ENCODE results near the gene TNK1.
A peak's percentile ranks its signal among the peaks of the same experiment; 100 is the strongest.
"Not testable (repeated sequence)": the region's sequence is repeated elsewhere in the genome, so short reads cannot be mapped to it uniquely, and the experiment has no call there.

Gene TNK1

DNA sequence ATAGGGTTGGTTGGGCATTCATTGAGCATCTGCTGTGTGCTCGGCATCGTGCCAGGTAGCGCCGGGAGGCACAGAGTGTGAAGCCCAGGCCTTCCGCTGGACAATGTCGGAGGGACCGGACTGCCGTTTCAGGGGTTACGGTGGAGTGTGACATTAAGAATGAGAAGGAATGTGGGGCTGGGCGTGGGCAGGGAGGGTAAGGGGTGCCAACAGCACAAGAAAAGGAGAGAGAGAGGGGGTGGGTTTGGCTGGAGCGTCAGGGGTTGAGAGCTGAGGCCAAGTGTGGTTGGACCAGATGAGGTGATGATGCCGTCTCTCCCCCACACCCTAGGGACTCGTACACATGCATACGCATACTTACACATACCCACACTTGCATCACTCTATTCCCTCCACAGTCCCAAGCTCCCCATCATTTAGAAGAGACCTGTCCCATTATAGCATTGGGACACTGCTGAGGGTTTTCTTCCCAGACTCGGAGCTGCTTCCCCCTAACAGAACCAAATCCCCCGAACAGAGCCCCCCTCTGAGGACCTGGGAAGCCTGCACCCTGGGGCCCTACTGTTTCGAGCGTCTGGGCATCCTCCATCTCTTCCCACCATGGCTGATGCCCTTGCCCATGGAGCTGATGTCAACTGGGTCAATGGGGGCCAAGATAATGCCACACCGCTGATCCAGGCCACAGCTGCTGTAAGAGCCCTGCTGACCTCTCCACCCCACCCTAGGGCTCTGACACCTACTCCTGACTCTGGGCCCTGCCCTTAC is 32.2 kb upstream of the TNK1 start:
- peaks cover 64% of the 10 kb centered on the region for H3K36me3 Mint-ChIP-seq (ENCODE audit: low read depth)
- H3K27me3 Mint-ChIP-seq (ENCODE audit: low read depth) = no peaks in the 10 kb centered on the region
- DNase-seq (ENCODE audit: low spot score) = no peak
- H3K4me1 Mint-ChIP-seq (ENCODE audit: low read depth) = peaks cover 13% of the 10 kb centered on the region
- no peak overlapping the region for H3K4me3 Mint-ChIP-seq
- no peaks in the 10 kb centered on the region for H3K9me3 Mint-ChIP-seq
- H3K27ac Mint-ChIP-seq = peak overlapping the region; percentile 55

DNA sequence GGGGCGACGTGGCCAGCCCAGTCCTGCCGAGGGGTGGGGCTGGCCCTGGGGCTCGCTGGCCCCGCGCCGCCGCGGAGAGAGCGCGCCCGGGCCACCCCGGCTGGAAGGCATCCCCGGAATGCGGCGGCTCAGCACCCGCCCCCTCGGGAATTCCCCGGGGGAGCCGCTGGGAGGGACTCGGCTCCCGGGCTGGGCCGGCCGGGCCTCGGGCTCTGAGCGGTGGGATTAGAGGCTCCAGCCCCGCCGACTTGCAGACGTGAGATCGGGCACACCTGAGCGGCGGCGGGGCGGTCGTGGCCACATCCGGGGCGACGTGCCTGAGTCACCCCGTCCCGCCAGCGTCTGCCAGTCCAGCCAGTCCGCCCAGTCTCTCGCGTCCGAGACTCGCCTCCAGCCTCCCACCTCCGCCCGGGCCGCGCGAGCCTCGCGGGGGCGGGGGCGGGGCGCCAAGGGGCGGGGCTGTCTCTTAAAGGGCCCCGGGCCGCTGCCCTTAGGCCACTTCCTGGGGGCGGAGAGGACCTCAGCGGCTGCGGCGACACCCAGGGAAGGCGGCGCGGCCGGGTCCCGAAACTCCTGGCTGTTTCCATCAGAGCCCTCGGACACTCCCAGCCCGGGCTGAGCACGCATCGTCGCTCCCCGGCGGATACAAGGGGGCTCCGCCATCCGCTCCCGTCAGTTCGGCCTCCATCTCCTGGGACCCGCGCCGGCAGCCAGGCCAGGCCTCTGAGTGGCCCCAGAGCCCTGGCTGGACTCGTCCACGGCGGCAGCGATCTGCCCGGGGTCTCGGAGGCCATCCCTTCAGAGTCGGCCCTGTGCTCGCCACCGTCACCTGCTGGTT is 29.0 kb upstream of the TNK1 start, which contains the start of gene KCTD11:
TSS of gene KCTD11 (plus strand) at position 498 of the 838 bp plus-strand sequence.
- Mint-ChIP-seq H3K4me3 (peak within 1 kb of the TSS; percentile 80), H3K9me3 (no peaks in the 10 kb centered on the region), H3K4me1 (ENCODE audit: low read depth) (peaks cover 25% of the 10 kb centered on the region), H3K27me3 (ENCODE audit: low read depth) (no peaks in the 10 kb centered on the region), H3K36me3 (ENCODE audit: low read depth) (peaks cover 45% of the 10 kb centered on the region), H3K27ac (peak within 1 kb of the TSS; percentile 76)
- peak; percentile 90 for DNase-seq (ENCODE audit: low spot score)

DNA sequence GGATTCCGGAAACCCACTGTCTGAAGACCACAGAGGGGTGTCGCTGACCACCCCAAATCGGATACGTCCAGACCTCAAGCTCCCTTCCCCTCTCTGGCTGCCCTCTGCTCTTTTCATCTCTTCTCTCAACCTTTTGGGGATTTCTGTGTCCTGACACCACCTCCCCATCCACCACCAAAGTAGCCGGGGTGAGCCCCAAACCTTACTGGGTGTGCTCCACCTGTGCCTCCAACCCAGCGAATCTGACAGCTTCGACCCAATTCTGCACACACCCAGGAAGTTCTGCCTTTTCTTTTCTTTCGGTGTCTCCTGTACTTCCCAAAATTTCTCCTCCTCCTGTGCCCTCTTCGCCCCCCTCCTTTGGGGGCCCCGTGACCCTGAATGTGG is 28.4 kb upstream of the TNK1 start:
- H3K36me3 Mint-ChIP-seq (ENCODE audit: low read depth) = peaks cover 40% of the 10 kb centered on the region
- peaks cover 25% of the 10 kb centered on the region for H3K4me1 Mint-ChIP-seq (ENCODE audit: low read depth)

GRCh38 chr17:7352910-7353635 is 27.8 kb upstream of the TNK1 start:
- Mint-ChIP-seq H3K9me3 (no peaks in the 10 kb centered on the region), H3K27me3 (ENCODE audit: low read depth) (no peaks in the 10 kb centered on the region), H3K27ac (peak overlapping the region; percentile 76), H3K4me1 (ENCODE audit: low read depth) (peaks cover 25% of the 10 kb centered on the region), H3K36me3 (ENCODE audit: low read depth) (peaks cover 35% of the 10 kb centered on the region), H3K4me3 (peak overlapping the region; percentile 80)
- DNase-seq (ENCODE audit: low spot score) = no peak

More for the DNA sequence above, 28.4 kb upstream of the TNK1 start:
- Mint-ChIP-seq H3K27me3 (ENCODE audit: low read depth) (no peaks in the 10 kb centered on the region), H3K9me3 (no peaks in the 10 kb centered on the region), H3K27ac (peak overlapping the region; percentile 76), H3K4me3 (peak overlapping the region; percentile 80)
- no peak for DNase-seq (ENCODE audit: low spot score)

DNA sequence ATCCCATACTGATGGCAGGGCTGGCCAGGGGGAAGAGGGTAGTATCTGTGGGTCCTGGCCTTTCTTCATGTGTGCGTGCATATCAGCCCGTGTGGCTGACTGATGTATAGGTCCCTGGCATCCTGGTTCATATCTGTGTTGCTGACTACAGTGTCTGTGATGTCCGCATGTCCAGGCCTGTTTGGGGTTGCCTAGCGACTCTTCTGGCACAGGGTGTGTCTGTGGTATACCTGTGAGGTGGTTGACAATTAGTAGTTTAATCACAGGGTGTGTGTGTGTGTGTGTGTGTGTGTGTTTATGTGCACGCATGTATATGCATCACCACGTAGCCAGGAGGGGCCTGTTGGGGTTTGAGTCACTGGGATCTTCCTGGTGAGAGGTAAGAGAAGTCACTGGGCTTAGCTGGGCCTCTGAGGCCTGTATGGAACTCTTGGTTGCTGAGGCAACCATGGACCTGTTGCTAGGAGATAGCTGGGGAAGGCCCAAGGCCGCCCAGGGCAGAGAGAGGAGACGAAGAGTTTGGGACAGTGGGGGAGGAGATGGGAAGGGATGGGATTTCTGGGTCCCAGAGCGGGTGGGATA is 26.5 kb upstream of the TNK1 start:
- H3K36me3 Mint-ChIP-seq (ENCODE audit: low read depth) = peaks cover 24% of the 10 kb centered on the region
- peak overlapping the region; percentile 85 for H3K27ac Mint-ChIP-seq
- H3K27me3 Mint-ChIP-seq (ENCODE audit: low read depth) = no peaks in the 10 kb centered on the region
- H3K9me3 Mint-ChIP-seq = no peaks in the 10 kb centered on the region
- H3K4me1 Mint-ChIP-seq (ENCODE audit: low read depth) = peaks cover 23% of the 10 kb centered on the region
- DNase-seq (ENCODE audit: low spot score) = no peak
- no peak overlapping the region for H3K4me3 Mint-ChIP-seq

- H3K27me3 Mint-ChIP-seq (ENCODE audit: low read depth) = no peaks in the 10 kb centered on the region
- H3K9me3 Mint-ChIP-seq = no peaks in the 10 kb centered on the region
- H3K27ac Mint-ChIP-seq = peak within 1 kb of the TSS; percentile 85
- peaks cover 19% of the 10 kb centered on the region for H3K36me3 Mint-ChIP-seq (ENCODE audit: low read depth)
- no peak for DNase-seq (ENCODE audit: low spot score)
- no peak within 1 kb of the TSS for H3K4me3 Mint-ChIP-seq
- peaks cover 17% of the 10 kb centered on the region for H3K4me1 Mint-ChIP-seq (ENCODE audit: low read depth)
These were observed 25.8 kb upstream of the TNK1 start, which contains the start of gene TMEM95 for GRCh38 chr17:7355053-7355452. TMEM95 (plus strand) TSS chr17:7355156; CDS start chr17:7355205, 49 bp downstream.

DNA sequence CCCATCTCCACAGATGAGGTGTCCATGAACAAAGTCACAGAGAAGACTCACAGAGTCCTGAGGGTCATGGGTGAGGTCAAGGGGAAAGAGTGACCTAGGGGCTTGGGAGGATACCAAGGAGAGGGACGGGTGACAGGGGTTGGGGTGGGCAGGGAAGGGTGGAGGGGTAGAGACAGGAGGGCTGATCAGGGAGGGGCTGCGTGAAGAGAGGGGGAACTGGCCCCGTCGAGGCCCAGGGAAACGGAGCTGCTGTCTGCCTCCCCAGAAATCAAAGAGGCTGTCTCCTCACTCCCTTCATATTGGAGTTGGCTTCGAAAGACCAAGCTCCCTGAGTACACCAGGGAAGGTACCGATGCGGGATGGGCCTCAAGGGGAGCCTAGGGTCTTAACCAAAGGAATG is 25.3 kb upstream of the TNK1 start:
- peaks cover 16% of the 10 kb centered on the region for H3K36me3 Mint-ChIP-seq (ENCODE audit: low read depth)
- peak overlapping the region; percentile 19 for H3K27ac Mint-ChIP-seq
- H3K9me3 Mint-ChIP-seq = no peaks in the 10 kb centered on the region
- H3K4me1 Mint-ChIP-seq (ENCODE audit: low read depth) = peaks cover 17% of the 10 kb centered on the region
- no peak overlapping the region for H3K4me3 Mint-ChIP-seq
- H3K27me3 Mint-ChIP-seq (ENCODE audit: low read depth) = no peaks in the 10 kb centered on the region
- DNase-seq (ENCODE audit: low spot score) = no peak

- peaks cover 17% of the 10 kb centered on the region for H3K4me1 Mint-ChIP-seq (ENCODE audit: low read depth)
- H3K36me3 Mint-ChIP-seq (ENCODE audit: low read depth) = peaks cover 12% of the 10 kb centered on the region
- DNase-seq (ENCODE audit: low spot score) = peak; percentile 81
- H3K27ac Mint-ChIP-seq = no peak overlapping the region
- no peaks in the 10 kb centered on the region for H3K9me3 Mint-ChIP-seq
- H3K4me3 Mint-ChIP-seq = no peak overlapping the region
- no peaks in the 10 kb centered on the region for H3K27me3 Mint-ChIP-seq (ENCODE audit: low read depth)
These were observed 24.8 kb upstream of the TNK1 start for GRCh38 chr17:7356072-7356549.

GRCh38 chr17:7356756-7357155 is 24.1 kb upstream of the TNK1 start:
- H3K9me3 Mint-ChIP-seq = no peaks in the 10 kb centered on the region
- no peak overlapping the region for H3K4me3 Mint-ChIP-seq
- H3K27me3 Mint-ChIP-seq (ENCODE audit: low read depth) = peaks cover 3% of the 10 kb centered on the region
- H3K4me1 Mint-ChIP-seq (ENCODE audit: low read depth) = peaks cover 17% of the 10 kb centered on the region
- no peak overlapping the region for H3K27ac Mint-ChIP-seq
- H3K36me3 Mint-ChIP-seq (ENCODE audit: low read depth) = peaks cover 9% of the 10 kb centered on the region
- DNase-seq (ENCODE audit: low spot score) = no peak

GRCh38 chr17:7357381-7357780 is 23.5 kb upstream of the TNK1 start:
- Mint-ChIP-seq H3K4me3 (no peak overlapping the region), H3K27ac (no peak overlapping the region), H3K27me3 (ENCODE audit: low read depth) (peaks cover 3% of the 10 kb centered on the region), H3K36me3 (ENCODE audit: low read depth) (peaks cover 7% of the 10 kb centered on the region), H3K9me3 (no peaks in the 10 kb centered on the region), H3K4me1 (ENCODE audit: low read depth) (peaks cover 16% of the 10 kb centered on the region)
- DNase-seq (ENCODE audit: low spot score) = no peak

GRCh38 chr17:7361906-7362305 is 19.0 kb upstream of the TNK1 start:
- no peaks in the 10 kb centered on the region for H3K36me3 Mint-ChIP-seq (ENCODE audit: low read depth)
- H3K4me3 Mint-ChIP-seq = no peak overlapping the region
- no peak for DNase-seq (ENCODE audit: low spot score)
- H3K9me3 Mint-ChIP-seq = no peaks in the 10 kb centered on the region
- H3K27me3 Mint-ChIP-seq (ENCODE audit: low read depth) = peaks cover 3% of the 10 kb centered on the region
- H3K4me1 Mint-ChIP-seq (ENCODE audit: low read depth) = no peaks in the 10 kb centered on the region
- H3K27ac Mint-ChIP-seq = no peak overlapping the region

GRCh38 chr17:7363311-7363710 is 17.6 kb upstream of the TNK1 start:
- peaks cover 3% of the 10 kb centered on the region for H3K27me3 Mint-ChIP-seq (ENCODE audit: low read depth)
- no peak overlapping the region for H3K27ac Mint-ChIP-seq
- no peaks in the 10 kb centered on the region for H3K9me3 Mint-ChIP-seq
- no peak for DNase-seq (ENCODE audit: low spot score)
- H3K4me1 Mint-ChIP-seq (ENCODE audit: low read depth) = no peaks in the 10 kb centered on the region
- H3K4me3 Mint-ChIP-seq = no peak overlapping the region
- no peaks in the 10 kb centered on the region for H3K36me3 Mint-ChIP-seq (ENCODE audit: low read depth)

GRCh38 chr17:7365963-7366362 is 14.9 kb upstream of the TNK1 start:
- H3K9me3 Mint-ChIP-seq; H3K4me3 Mint-ChIP-seq; H3K27ac Mint-ChIP-seq; H3K36me3 Mint-ChIP-seq (ENCODE audit: low read depth); H3K4me1 Mint-ChIP-seq (ENCODE audit: low read depth); DNase-seq (ENCODE audit: low spot score): not testable (repeated sequence)
- peaks cover 14% of the 10 kb centered on the region for H3K27me3 Mint-ChIP-seq (ENCODE audit: low read depth)

All from T-helper 2 cell treated with Interferon-gamma antibody and Interleukin-4, amounts not matched to agents 5 μg/mL and 100 μg/mL, for 36 hours (primary cell).